Measurements from ENCODE around the gene ZBTB7C. TPM values are rescaled to one million over a fixed set of nuclear protein-coding genes. Genes with fewer than 3 reads are reported as not detected.

ZBTB7C gene
- total and polyA plus RNA-seq, 2 donors (not counting 1 experiment from before 2014, with no cell fraction given): not detected

GRCh38 chr18:48279312-48279711, 129.9 kb downstream of the ZBTB7C start:
- Histone ChIP-seq H3K9me3 (ENCODE audit: control extremely low read depth in 1 of 3, control insufficient read depth in 2 of 3, insufficient read depth in 1 of 3, low read length in 2 of 3) (peaks cover 0 to 8% (median 0%) of the 10 kb centered on the region in 3 donors), H3K79me2 (ENCODE audit: control insufficient read depth, insufficient read depth, low read length) (no peaks in the 10 kb centered on the region), H3K4me3 (ENCODE audit: control extremely low read depth in 1 of 5, extremely low read depth in 1 of 5, insufficient read depth in 1 of 5, low read depth in 2 of 5, low read length in 4 of 5) (no peak overlapping the region), H3K27ac (ENCODE audit: low read length in 2 of 2) (no peak overlapping the region), H4K20me1 (ENCODE audit: control insufficient read depth, insufficient read depth, low read length, poor library complexity, severe bottlenecking) (no peaks in the 10 kb centered on the region), H3K9ac (ENCODE audit: low read length) (no peak overlapping the region), H3K36me3 (replicated peaks in 1 of 2; ENCODE audit: control extremely low read depth in 1 of 2, control insufficient read depth in 1 of 2, extremely low read depth in 1 of 2, insufficient read depth in 2 of 2, low read length in 1 of 2) (no peaks in the 10 kb centered on the region), H3K27me3 (replicated peaks in 1 of 4; ENCODE audit: control extremely low read depth in 1 of 4, control insufficient read depth in 3 of 4, insufficient read depth in 4 of 4, low read length in 3 of 4) (no peaks in the 10 kb centered on the region), H2AFZ (ENCODE audit: insufficient read depth, low read depth, low read length, poor library complexity, severe bottlenecking) (no peak overlapping the region), H3K4me2 (replicated peaks; ENCODE audit: low read depth, low read length, poor library complexity, severe bottlenecking) (no peak overlapping the region), H3K4me1 (ENCODE audit: control insufficient read depth in 2 of 2, insufficient read depth in 2 of 2, low read length in 2 of 2) (no peaks in the 10 kb centered on the region)
- ChIA-PET POLR2A (no interaction called here), CTCF (no interaction called here)
- intact Hi-C loops (cut with micrococcal nuclease): no loop called here
- 64% methylated on average over 1 of the region's 2 CpGs for WGBS (ENCODE audit: insufficient coverage)
- Mint-ChIP-seq H3K4me1 (no peaks in the 10 kb centered on the region), H3K27me3 (peaks cover 3% of the 10 kb centered on the region), H3K27ac (no peak overlapping the region), H3K4me3 (no peak overlapping the region), H3K9me3 (ENCODE audit: insufficient read depth) (no peaks in the 10 kb centered on the region)
- DNase-seq: no peak
- ATAC-seq (ENCODE audit: low read depth): no peak
- TF ChIP-seq CTCF (IDR thresholded peaks at IDR 0.05) (no peak), EZH2 (IDR thresholded peaks at IDR 0.05; ENCODE audit: borderline replicate concordance, insufficient read depth, low read depth, low read length, poor library complexity, severe bottlenecking) (no peak)

- H3K27me3 Mint-ChIP-seq: peaks cover 3% of the 10 kb centered on the region
- Histone ChIP-seq H4K20me1 (ENCODE audit: control insufficient read depth, insufficient read depth, low read length, poor library complexity, severe bottlenecking) (no peaks in the 10 kb centered on the region), H2AFZ (ENCODE audit: insufficient read depth, low read depth, low read length, poor library complexity, severe bottlenecking) (no peak overlapping the region), H3K36me3 (replicated peaks in 1 of 2; ENCODE audit: control extremely low read depth in 1 of 2, control insufficient read depth in 1 of 2, extremely low read depth in 1 of 2, insufficient read depth in 2 of 2, low read length in 1 of 2) (no peaks in the 10 kb centered on the region), H3K4me1 (ENCODE audit: control insufficient read depth in 2 of 2, insufficient read depth in 2 of 2, low read length in 2 of 2) (no peaks in the 10 kb centered on the region), H3K9ac (ENCODE audit: low read length) (no peak overlapping the region), H3K9me3 (ENCODE audit: control extremely low read depth in 1 of 3, control insufficient read depth in 2 of 3, insufficient read depth in 1 of 3, low read length in 2 of 3) (peaks cover 0 to 8% (median 0%) of the 10 kb centered on the region in 3 donors), H3K79me2 (ENCODE audit: control insufficient read depth, insufficient read depth, low read length) (no peaks in the 10 kb centered on the region), H3K4me3 (ENCODE audit: control extremely low read depth in 1 of 5, extremely low read depth in 1 of 5, insufficient read depth in 1 of 5, low read depth in 2 of 5, low read length in 4 of 5) (no peak overlapping the region), H3K27ac (ENCODE audit: low read length in 2 of 2) (no peak overlapping the region), H3K4me2 (replicated peaks; ENCODE audit: low read depth, low read length, poor library complexity, severe bottlenecking) (no peak overlapping the region), H3K27me3 (replicated peaks in 1 of 4; ENCODE audit: control extremely low read depth in 1 of 4, control insufficient read depth in 3 of 4, insufficient read depth in 4 of 4, low read length in 3 of 4) (no peaks in the 10 kb centered on the region)
- ChIA-PET POLR2A (no interaction called here), CTCF (no interaction called here)
- H3K4me1 Mint-ChIP-seq: no peaks in the 10 kb centered on the region
- no peaks in the 10 kb centered on the region for H3K9me3 Mint-ChIP-seq (ENCODE audit: insufficient read depth)
- 86% methylated on average over 2 of the region's 2 CpGs for WGBS (ENCODE audit: insufficient coverage)
- no peak for DNase-seq
- no peak for TF ChIP-seq CTCF (IDR thresholded peaks at IDR 0.05)
- TF ChIP-seq EZH2 (IDR thresholded peaks at IDR 0.05; ENCODE audit: borderline replicate concordance, insufficient read depth, low read depth, low read length, poor library complexity, severe bottlenecking): no peak
- H3K4me3 Mint-ChIP-seq: no peak overlapping the region
- intact Hi-C loops (cut with micrococcal nuclease): no loop called here
- no peak for ATAC-seq (ENCODE audit: low read depth)
- no peak overlapping the region for H3K27ac Mint-ChIP-seq
These were observed 131.1 kb downstream of the ZBTB7C start for GRCh38 chr18:48278081-48278480.

Data from B cell (primary cell).